Stomach (tissue), 4 donors: Measurements from ENCODE around the gene CLN3.

Experiments used
- EP300 ChIP-seq: sonication (generic); formaldehyde crosslinking; IDR thresholded peaks from one replicate; pipeline ENCODE4 v1.6.1; 2017; ENCODE audit warnings: antibody characterized with exemption
- POLR2A ChIP-seq, 4 donors: fragments of 450-650 bp; IDR thresholded peaks; one replicate each; pipeline ENCODE4 v1.6.1; 2016; ENCODE audit warnings: antibody characterized with exemption in 4 of 4, control low read depth in 2 of 4, mild to moderate bottlenecking in 1 of 4, moderate library complexity in 1 of 4
- POLR2AphosphoS5 ChIP-seq, 3 donors: sonication (generic); formaldehyde crosslinking; IDR thresholded peaks; one replicate each; pipeline ENCODE4 v1.6.1; 2016; ENCODE audit warnings: antibody characterized with exemption in 3 of 3
- TF ChIP-seq, protein P1 (sequence below), 7 experiments: fragments of 450-650 bp in 4 of 7; fragments of 200-600 bp in 3 of 7; sonication (generic) in 3 of 7; IDR thresholded peaks; one replicate each; pipeline ENCODE4 v1.5.1; 2016 to 2019; ENCODE audit warnings: antibody characterized with exemption in 7 of 7, control low read depth in 2 of 7, mild to moderate bottlenecking in 1 of 7

GRCh38 chr16:28520672-28521071 is 28.8 kb upstream of the CLN3 start:
- TF ChIP-seq, protein P1, sequence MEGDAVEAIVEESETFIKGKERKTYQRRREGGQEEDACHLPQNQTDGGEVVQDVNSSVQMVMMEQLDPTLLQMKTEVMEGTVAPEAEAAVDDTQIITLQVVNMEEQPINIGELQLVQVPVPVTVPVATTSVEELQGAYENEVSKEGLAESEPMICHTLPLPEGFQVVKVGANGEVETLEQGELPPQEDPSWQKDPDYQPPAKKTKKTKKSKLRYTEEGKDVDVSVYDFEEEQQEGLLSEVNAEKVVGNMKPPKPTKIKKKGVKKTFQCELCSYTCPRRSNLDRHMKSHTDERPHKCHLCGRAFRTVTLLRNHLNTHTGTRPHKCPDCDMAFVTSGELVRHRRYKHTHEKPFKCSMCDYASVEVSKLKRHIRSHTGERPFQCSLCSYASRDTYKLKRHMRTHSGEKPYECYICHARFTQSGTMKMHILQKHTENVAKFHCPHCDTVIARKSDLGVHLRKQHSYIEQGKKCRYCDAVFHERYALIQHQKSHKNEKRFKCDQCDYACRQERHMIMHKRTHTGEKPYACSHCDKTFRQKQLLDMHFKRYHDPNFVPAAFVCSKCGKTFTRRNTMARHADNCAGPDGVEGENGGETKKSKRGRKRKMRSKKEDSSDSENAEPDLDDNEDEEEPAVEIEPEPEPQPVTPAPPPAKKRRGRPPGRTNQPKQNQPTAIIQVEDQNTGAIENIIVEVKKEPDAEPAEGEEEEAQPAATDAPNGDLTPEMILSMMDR (IDR thresholded peaks at IDR 0.05), result no peak
- no peak for TF ChIP-seq POLR2AphosphoS5 (IDR thresholded peaks at IDR 0.05)
- no peak for TF ChIP-seq POLR2A (IDR thresholded peaks at IDR 0.05)
- no peak for TF ChIP-seq EP300
